Breast epithelium (tissue), 4 donors: ENCODE data around the gene RFC2. TPM values are rescaled to one million over a fixed set of nuclear protein-coding genes. Genes with fewer than 3 reads are reported as not detected.

Experiments
- DNase-seq, 2 donors: peaks; one replicate each; pipeline ENCODE4 v3.0.0-alpha.2; 2019; ENCODE audit warnings: low spot score in 2 of 2
- H3K27ac ChIP-seq, 2 donors: fragments of 200-600 bp; sonication (generic) in 1 of 2; one replicate each; pipeline ENCODE4 v1.5.1; 2016 to 2019; ENCODE audit warnings: mild to moderate bottlenecking in 1 of 2
- H3K27me3 ChIP-seq, 2 donors: fragments of 200-600 bp; sonication (generic) in 1 of 2; one replicate each; pipeline versions ENCODE4 v1.5.1 to v1.6.0; 2017 to 2019; ENCODE audit warnings: control low read depth in 1 of 2, mild to moderate bottlenecking in 1 of 2
- H3K36me3 ChIP-seq: fragments of 200-600 bp; one replicate; pipeline ENCODE4 v1.5.1; 2019
- H3K4me1 ChIP-seq, 2 donors: fragments of 200-600 bp; sonication (generic); one replicate each; pipeline ENCODE4 v1.5.1; 2016 to 2019; ENCODE audit warnings: control low read depth in 1 of 2
- H3K4me3 ChIP-seq, 3 donors: fragments of 200-600 bp; sonication (generic); 1 replicate in 2 of 3; 2 replicates in 1 of 3; pipeline ENCODE4 v1.5.1; 2016 to 2019; ENCODE audit warnings: mild to moderate bottlenecking in 3 of 3, moderate library complexity in 2 of 3
- H3K9me3 ChIP-seq, 2 donors: fragments of 200-600 bp; sonication (generic) in 1 of 2; one replicate each; pipeline ENCODE4 v1.5.1; 2016 to 2019; ENCODE audit warnings: control low read depth in 1 of 2
- POLR2A ChIP-seq: fragments of 450-650 bp; IDR thresholded peaks from one replicate; pipeline ENCODE4 v1.6.1; 2016; ENCODE audit warnings: antibody characterized with exemption, mild to moderate bottlenecking, moderate library complexity
- POLR2AphosphoS5 ChIP-seq, 3 donors: sonication (generic); formaldehyde crosslinking; IDR thresholded peaks; one replicate each; pipeline ENCODE4 v1.6.1; 2017; ENCODE audit warnings: antibody characterized with exemption in 3 of 3
- intact Hi-C: fragments of 100-400 bp; cut with DNase I; formaldehyde crosslinking; loops from one replicate; pipeline ENCODE4 v1.15.1; 2023; ENCODE audit warnings: low total_unique reads
- total RNA-seq, 3 donors: library from RNA; depleted of rRNA; stranded (reverse); fragments of >200 nt; gene quantifications; one replicate each; pipeline ENCODE4 v1.1.0, GENCODE V29; 2016
- TF ChIP-seq, protein P1 (sequence below), 3 donors: fragments of 450-650 bp; IDR thresholded peaks; one replicate each; pipeline ENCODE4 v1.5.1; 2016 to 2017; ENCODE audit warnings: antibody characterized with exemption in 3 of 3, mild to moderate bottlenecking in 3 of 3, moderate library complexity in 3 of 3

RFC2 gene
- total RNA-seq, 3 donors from 2014 or later = 15.4 to 25.6 (median 17.1) TPM

DNA sequence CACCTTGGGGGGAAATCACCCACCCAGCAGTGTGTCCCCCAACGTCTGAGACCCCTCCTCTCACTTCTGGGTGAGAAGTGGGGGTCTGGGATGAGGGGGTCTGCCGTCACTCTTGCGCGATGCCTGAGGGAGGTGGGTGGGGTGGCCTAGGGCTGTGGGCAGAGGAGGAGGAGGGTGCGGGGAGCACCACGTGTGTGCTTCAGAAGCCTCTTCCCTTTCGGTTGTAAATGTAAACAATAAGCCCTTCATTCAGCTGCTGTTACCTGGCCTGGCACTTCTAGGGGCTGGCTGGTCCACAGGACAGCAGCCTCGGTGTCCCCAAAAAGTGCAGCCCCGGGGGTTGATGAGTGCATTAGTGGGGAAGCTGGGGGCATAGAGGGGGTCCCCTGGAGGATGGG is 36.4 kb upstream of the RFC2 start:
- peak overlapping the region; percentile 84 to 97 (median 89) for H3K4me3 ChIP-seq
- H3K4me1 ChIP-seq = peaks cover 0 to 3% of the 10 kb centered on the region in 2 donors
- intact Hi-C loops = no loop called here
- H3K27me3 ChIP-seq = no peaks in the 10 kb centered on the region
- peak overlapping the region in 1 of 2 donors; percentile 76 for H3K27ac ChIP-seq
- DNase-seq = no peak
- H3K9me3 ChIP-seq = no peaks in the 10 kb centered on the region
- TF ChIP-seq, protein P1, sequence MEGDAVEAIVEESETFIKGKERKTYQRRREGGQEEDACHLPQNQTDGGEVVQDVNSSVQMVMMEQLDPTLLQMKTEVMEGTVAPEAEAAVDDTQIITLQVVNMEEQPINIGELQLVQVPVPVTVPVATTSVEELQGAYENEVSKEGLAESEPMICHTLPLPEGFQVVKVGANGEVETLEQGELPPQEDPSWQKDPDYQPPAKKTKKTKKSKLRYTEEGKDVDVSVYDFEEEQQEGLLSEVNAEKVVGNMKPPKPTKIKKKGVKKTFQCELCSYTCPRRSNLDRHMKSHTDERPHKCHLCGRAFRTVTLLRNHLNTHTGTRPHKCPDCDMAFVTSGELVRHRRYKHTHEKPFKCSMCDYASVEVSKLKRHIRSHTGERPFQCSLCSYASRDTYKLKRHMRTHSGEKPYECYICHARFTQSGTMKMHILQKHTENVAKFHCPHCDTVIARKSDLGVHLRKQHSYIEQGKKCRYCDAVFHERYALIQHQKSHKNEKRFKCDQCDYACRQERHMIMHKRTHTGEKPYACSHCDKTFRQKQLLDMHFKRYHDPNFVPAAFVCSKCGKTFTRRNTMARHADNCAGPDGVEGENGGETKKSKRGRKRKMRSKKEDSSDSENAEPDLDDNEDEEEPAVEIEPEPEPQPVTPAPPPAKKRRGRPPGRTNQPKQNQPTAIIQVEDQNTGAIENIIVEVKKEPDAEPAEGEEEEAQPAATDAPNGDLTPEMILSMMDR (IDR thresholded peaks at IDR 0.05) = no peak
- TF ChIP-seq POLR2AphosphoS5 (IDR thresholded peaks at IDR 0.05) = no peak
- TF ChIP-seq POLR2A = no peak
- no peaks in the 10 kb centered on the region for H3K36me3 ChIP-seq

DNA sequence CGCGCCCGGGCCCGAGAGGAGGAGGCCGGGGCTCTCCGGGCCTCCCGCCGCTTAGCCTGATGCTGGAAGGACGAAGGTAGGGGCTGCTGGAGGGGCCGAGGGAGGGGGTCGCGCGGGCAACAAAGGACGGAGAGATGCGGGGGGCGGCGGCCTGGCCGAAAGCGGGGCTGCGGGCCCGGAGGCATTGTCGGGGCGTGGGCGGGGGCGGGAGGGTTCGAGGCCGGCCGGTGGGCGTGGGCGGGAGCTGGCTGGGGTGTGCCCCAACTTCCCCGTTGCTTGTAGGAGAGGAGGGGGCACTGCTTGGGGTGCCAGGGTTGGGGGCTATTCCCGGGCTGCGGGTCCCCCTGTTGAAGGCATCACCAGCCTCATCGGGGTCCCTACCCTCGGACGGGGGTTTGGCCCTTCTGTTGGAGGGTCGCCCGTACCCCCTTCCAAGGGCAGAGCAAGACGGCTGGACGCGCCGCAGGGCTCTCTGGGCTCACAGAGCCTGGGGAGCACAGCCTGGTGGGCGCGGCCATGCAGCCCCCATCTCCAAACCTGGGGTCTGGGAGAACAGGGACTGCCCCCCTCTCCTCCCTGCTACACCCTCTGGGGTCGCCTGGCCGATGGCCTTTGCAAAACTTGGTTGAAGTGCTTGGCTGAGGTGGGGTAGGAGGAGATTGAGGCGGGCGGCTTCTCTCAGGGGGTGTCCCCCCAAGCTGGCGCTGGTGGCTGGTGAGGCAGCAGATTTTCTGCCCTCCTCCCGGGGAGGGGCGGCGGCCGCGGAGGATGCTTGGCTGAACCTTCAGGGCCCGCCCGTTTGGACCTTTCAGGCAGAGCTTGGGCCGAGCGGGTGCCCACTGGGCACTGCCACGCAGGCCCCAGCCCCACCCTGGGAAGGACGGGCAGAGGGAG is 35.7 kb upstream of the RFC2 start:
- H3K27ac ChIP-seq = peak overlapping the region; percentile 58 to 76
- H3K27me3 ChIP-seq = no peaks in the 10 kb centered on the region
- no peak for TF ChIP-seq POLR2A
- TF ChIP-seq, protein P1 (IDR thresholded peaks at IDR 0.05) = no peak
- TF ChIP-seq POLR2AphosphoS5 (IDR thresholded peaks at IDR 0.05) = no peak
- intact Hi-C loops = loop anchor here (1.0 kb wide), 1 partner anchor 34 kb away; no protein-coding TSS in a partner anchor
- H3K36me3 ChIP-seq = no peaks in the 10 kb centered on the region
- H3K4me1 ChIP-seq = peaks cover 0 to 3% of the 10 kb centered on the region in 2 donors
- no peak for DNase-seq
- peak overlapping the region; percentile 84 to 97 (median 89) for H3K4me3 ChIP-seq
- H3K9me3 ChIP-seq = no peaks in the 10 kb centered on the region

DNA sequence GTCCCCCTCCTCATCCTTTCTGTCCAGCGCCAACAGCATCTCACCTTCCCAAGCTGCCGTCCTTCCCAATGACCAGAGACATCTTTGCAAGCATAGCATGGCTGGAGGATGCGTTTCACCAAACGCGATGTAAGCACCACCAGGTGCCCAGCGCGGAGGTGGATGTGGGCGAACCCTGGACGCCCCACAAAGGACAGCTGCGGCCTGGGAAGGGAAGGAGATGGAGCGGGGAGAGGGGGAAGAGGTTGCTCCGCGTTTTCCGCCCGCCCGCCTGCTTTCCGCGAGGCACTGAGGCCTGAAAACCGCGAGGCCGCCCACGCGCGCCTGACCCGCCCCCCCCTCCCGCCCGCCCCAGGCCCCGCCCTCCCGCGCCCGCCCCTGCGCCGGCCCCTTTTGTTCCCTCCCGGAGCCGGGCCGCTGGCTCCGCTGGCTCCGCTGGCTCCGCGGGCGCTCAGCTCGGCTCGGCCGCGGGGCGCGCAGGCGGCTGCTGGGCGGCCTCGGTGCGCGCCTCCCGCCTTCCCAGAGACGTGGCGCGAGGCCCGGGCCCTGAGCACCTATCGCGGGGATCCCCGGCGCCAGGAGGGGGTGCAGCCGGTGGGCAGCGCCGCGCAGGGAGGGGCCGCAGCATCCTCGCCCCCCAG is 34.9 kb upstream of the RFC2 start, which contains the start of gene CLIP2:
Gene CLIP2, plus strand, starts transcription at position 390 of the 641 bp plus-strand sequence. CDS start 28,140 bp downstream, outside the sequence.
- H3K4me3 ChIP-seq = peak within 1 kb of the TSS; percentile 84 to 97 (median 89)
- intact Hi-C loops = loop anchor here (1.0 kb wide), 1 partner anchor 33 kb away; no protein-coding TSS in a partner anchor
- no peaks in the 10 kb centered on the region for H3K27me3 ChIP-seq
- DNase-seq = peak; percentile 62 to 75
- no peaks in the 10 kb centered on the region for H3K36me3 ChIP-seq
- H3K27ac ChIP-seq = peak within 1 kb of the TSS; percentile 58 to 76
- H3K4me1 ChIP-seq = peaks cover 0 to 3% of the 10 kb centered on the region in 2 donors
- TF ChIP-seq, protein P1 (IDR thresholded peaks at IDR 0.05) = no peak
- TF ChIP-seq POLR2AphosphoS5 (IDR thresholded peaks at IDR 0.05) = peak in 1 of 3 donors; percentile 33
- no peak for TF ChIP-seq POLR2A
- no peaks in the 10 kb centered on the region for H3K9me3 ChIP-seq

DNA sequence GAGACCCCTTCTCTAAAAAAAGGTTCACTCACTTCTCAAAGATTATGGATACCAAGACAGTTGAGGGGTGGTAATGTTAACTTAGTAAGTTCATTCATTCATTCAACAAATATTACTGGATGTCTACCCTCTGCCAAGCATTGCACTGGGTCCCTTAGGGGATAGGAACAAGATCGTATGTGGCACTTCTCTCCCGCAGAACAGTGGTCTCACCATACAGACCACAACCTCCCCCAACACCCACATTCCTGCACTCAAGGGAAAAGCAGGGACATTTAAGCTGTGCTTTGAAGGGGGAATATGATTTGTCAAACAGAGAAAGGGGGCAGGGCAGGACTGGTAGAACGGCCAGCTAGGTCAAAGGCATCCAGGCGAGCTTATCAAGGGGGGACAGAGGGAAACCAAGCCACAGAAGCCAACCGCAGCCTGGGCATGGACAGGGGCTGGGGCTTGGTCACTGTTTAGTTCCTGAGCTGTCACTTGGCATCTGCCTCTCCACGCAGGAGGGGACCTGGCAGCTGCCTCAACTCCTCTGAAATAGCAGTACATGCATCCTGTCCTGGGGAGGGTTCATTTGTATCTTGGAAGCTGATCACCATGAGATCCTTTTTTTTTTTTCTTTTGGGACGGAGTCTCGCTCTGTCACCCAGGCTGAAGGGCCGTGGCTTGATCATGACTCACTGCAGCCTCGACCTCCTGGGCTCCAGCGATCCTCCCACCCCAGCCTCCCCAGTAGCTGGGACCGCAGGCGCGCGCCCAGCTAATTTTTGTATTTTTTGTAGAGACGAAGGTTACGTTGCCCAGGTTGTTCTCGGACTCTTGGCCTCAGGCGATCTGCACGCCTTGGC is 34.1 kb upstream of the RFC2 start:
- no peaks in the 10 kb centered on the region for H3K27me3 ChIP-seq
- H3K9me3 ChIP-seq = no peaks in the 10 kb centered on the region
- peak overlapping the region; percentile 11 to 76 for H3K27ac ChIP-seq
- peak overlapping the region in 2 of 3 donors; percentile 89 to 97 for H3K4me3 ChIP-seq
- TF ChIP-seq POLR2AphosphoS5 (IDR thresholded peaks at IDR 0.05) (no peak), POLR2A (no peak)
- TF ChIP-seq, protein P1 (IDR thresholded peaks at IDR 0.05) = no peak
- intact Hi-C loops = no loop called here
- peaks cover 0 to 3% of the 10 kb centered on the region in 2 donors for H3K4me1 ChIP-seq
- no peaks in the 10 kb centered on the region for H3K36me3 ChIP-seq
- no peak for DNase-seq
